ENCODE data around the gene LDLRAD4. TPM values are rescaled to one million over a fixed set of nuclear protein-coding genes. Genes with fewer than 3 reads are reported as not detected.

LDLRAD4 gene
- polyA plus RNA-seq, 1 of the 3 experiments (the other 2 are of a cell fraction), result 0.16 TPM

DNA sequence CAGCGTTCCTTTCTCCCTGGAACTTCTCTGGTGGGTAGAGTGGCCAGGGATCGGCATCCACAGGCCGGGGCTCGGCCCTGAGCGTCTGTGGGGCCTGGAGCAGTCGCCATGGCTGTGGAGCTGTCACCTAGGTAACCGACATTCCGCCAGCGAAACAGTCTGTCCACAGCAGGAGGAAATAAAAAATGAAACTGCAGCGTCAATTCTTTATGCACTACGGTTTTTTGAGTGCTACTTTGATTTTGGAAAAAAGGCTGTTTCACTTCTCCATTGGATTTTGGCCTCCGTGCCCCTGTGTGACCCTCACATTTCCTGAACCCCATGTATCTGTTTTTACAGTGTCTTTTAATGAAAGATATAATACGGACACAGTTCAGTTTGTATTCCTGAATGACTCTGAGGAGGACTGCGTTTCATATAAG lies 163.4 kb downstream of the LDLRAD4 start:
- POLR2A ChIA-PET, result no interaction called here
- Histone ChIP-seq H3K4me1 (ENCODE audit: control insufficient read depth in 1 of 2, insufficient read depth in 2 of 2, low read depth in 1 of 2, low read length in 1 of 2) (peaks cover 0 to 59% of the 10 kb centered on the region in 2 experiments; a peak in 2 of 4 replicates), H3K4me2 (0 out of 2 replicates have a peak overlapping the region, but pooled peaks have one; percentile 2), H3K9ac (no peak overlapping the region), H3K27ac (ENCODE audit: low read depth in 2 of 2, low read length in 1 of 2) (peak overlapping the region in 1 of 2 experiments; percentile 50; a peak in 2 of 4 replicates), H3K9me2 (no peaks in the 10 kb centered on the region), H3K4me3 (ENCODE audit: low read depth in 2 of 2, low read length in 1 of 2) (no peak overlapping the region), H3K9me3 (no peaks in the 10 kb centered on the region), H3K27me3 (ENCODE audit: insufficient read depth) (no peaks in the 10 kb centered on the region), H4K20me1 (ENCODE audit: insufficient read depth) (no peaks in the 10 kb centered on the region), H2AFZ (ENCODE audit: low read depth) (no peak overlapping the region), H3K36me3 (replicated peaks in 1 of 2; ENCODE audit: control insufficient read depth in 1 of 2, insufficient read depth in 2 of 2, low read length in 1 of 2) (no peaks in the 10 kb centered on the region), H3K79me2 (ENCODE audit: insufficient read depth) (no peaks in the 10 kb centered on the region), H3F3A (replicated peaks; ENCODE audit: insufficient read depth) (no peaks in the 10 kb centered on the region)
- 73% methylated on average over 14 of the region's 14 CpGs for WGBS (ENCODE audit: low lambda C conversion rate)
- peak; percentile 73 for DNase-seq
- no peak for TF ChIP-seq TAF1 (IDR thresholded peaks at IDR 0.05; ENCODE audit: borderline replicate concordance, low read depth, low read length)
- no peak for TF ChIP-seq FOSL2 (IDR thresholded peaks at IDR 0.05; ENCODE audit: borderline replicate concordance, low read depth)
- no peak for TF ChIP-seq YY1 (IDR thresholded peaks at IDR 0.05; ENCODE audit: low read depth)
- TF ChIP-seq NFIC (IDR thresholded peaks at IDR 0.05; ENCODE audit: borderline replicate concordance), result no peak
- TF ChIP-seq, protein P1, sequence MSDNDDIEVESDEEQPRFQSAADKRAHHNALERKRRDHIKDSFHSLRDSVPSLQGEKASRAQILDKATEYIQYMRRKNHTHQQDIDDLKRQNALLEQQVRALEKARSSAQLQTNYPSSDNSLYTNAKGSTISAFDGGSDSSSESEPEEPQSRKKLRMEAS (IDR thresholded peaks at IDR 0.05; ENCODE audit: low read depth), result no peak
- no peak for TF ChIP-seq EZH2phosphoT487 (IDR thresholded peaks at IDR 0.05; ENCODE audit: borderline replicate concordance, low read depth)
- no peak for TF ChIP-seq FOXM1 (IDR thresholded peaks at IDR 0.05; ENCODE audit: low read depth)
- TF ChIP-seq SMC3 (IDR thresholded peaks at IDR 0.05; ENCODE audit: low read depth, low read length), result no peak
- no peak for TF ChIP-seq RXRA (IDR thresholded peaks at IDR 0.05; ENCODE audit: borderline replicate concordance, low read depth)
- TF ChIP-seq, protein P2, sequence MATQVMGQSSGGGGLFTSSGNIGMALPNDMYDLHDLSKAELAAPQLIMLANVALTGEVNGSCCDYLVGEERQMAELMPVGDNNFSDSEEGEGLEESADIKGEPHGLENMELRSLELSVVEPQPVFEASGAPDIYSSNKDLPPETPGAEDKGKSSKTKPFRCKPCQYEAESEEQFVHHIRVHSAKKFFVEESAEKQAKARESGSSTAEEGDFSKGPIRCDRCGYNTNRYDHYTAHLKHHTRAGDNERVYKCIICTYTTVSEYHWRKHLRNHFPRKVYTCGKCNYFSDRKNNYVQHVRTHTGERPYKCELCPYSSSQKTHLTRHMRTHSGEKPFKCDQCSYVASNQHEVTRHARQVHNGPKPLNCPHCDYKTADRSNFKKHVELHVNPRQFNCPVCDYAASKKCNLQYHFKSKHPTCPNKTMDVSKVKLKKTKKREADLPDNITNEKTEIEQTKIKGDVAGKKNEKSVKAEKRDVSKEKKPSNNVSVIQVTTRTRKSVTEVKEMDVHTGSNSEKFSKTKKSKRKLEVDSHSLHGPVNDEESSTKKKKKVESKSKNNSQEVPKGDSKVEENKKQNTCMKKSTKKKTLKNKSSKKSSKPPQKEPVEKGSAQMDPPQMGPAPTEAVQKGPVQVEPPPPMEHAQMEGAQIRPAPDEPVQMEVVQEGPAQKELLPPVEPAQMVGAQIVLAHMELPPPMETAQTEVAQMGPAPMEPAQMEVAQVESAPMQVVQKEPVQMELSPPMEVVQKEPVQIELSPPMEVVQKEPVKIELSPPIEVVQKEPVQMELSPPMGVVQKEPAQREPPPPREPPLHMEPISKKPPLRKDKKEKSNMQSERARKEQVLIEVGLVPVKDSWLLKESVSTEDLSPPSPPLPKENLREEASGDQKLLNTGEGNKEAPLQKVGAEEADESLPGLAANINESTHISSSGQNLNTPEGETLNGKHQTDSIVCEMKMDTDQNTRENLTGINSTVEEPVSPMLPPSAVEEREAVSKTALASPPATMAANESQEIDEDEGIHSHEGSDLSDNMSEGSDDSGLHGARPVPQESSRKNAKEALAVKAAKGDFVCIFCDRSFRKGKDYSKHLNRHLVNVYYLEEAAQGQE (IDR thresholded peaks at IDR 0.05; ENCODE audit: low read depth, low read length), result no peak
- TF ChIP-seq, protein P3, sequence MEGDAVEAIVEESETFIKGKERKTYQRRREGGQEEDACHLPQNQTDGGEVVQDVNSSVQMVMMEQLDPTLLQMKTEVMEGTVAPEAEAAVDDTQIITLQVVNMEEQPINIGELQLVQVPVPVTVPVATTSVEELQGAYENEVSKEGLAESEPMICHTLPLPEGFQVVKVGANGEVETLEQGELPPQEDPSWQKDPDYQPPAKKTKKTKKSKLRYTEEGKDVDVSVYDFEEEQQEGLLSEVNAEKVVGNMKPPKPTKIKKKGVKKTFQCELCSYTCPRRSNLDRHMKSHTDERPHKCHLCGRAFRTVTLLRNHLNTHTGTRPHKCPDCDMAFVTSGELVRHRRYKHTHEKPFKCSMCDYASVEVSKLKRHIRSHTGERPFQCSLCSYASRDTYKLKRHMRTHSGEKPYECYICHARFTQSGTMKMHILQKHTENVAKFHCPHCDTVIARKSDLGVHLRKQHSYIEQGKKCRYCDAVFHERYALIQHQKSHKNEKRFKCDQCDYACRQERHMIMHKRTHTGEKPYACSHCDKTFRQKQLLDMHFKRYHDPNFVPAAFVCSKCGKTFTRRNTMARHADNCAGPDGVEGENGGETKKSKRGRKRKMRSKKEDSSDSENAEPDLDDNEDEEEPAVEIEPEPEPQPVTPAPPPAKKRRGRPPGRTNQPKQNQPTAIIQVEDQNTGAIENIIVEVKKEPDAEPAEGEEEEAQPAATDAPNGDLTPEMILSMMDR (IDR thresholded peaks at IDR 0.05), result no peak
- no peak for TF ChIP-seq GABPA (IDR thresholded peaks at IDR 0.05; ENCODE audit: low read depth)
- no peak for TF ChIP-seq RCOR1 (IDR thresholded peaks at IDR 0.05; ENCODE audit: low read length)
- no peak for TF ChIP-seq SIN3A (IDR thresholded peaks at IDR 0.05; ENCODE audit: borderline replicate concordance, low read depth, low read length)
- TF ChIP-seq, protein P4, sequence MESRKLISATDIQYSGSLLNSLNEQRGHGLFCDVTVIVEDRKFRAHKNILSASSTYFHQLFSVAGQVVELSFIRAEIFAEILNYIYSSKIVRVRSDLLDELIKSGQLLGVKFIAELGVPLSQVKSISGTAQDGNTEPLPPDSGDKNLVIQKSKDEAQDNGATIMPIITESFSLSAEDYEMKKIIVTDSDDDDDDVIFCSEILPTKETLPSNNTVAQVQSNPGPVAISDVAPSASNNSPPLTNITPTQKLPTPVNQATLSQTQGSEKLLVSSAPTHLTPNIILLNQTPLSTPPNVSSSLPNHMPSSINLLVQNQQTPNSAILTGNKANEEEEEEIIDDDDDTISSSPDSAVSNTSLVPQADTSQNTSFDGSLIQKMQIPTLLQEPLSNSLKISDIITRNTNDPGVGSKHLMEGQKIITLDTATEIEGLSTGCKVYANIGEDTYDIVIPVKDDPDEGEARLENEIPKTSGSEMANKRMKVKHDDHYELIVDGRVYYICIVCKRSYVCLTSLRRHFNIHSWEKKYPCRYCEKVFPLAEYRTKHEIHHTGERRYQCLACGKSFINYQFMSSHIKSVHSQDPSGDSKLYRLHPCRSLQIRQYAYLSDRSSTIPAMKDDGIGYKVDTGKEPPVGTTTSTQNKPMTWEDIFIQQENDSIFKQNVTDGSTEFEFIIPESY (IDR thresholded peaks at IDR 0.05; ENCODE audit: borderline replicate concordance, low read depth), result no peak
- no peak for TF ChIP-seq FOXJ3 (CRISPR knock-in tag; IDR thresholded peaks at IDR 0.05)
- no peak for TF ChIP-seq MEF2A (IDR thresholded peaks at IDR 0.05; ENCODE audit: borderline replicate concordance, low read depth)
- TF ChIP-seq ELF1 (IDR thresholded peaks at IDR 0.05), result no peak
- TF ChIP-seq TCF12 (IDR thresholded peaks at IDR 0.05), result no peak
- CTCF ChIA-PET, result no interaction called here

Measured in SK-N-SH (cell line).